H54 (cell line): ENCODE data around the gene COL1A1.

Experiments used
- DNase-seq: peaks from one replicate; pipeline ENCODE4 v3.0.0; 2011; ENCODE audit warnings: low spot score, mixed read lengths; ENCODE audit not compliant: insufficient read length
- FAIRE-seq: peaks from 3 replicates; lab custom pipeline; 2011; peaks lifted over from hg19 to GRCh38; lab: Jason Lieb, UNC
- POLR2A ChIP-seq: IDR thresholded peaks from 2 replicates; pipeline ENCODE4 v1.6.1; 2011; ENCODE audit warnings: low read depth, mild to moderate bottlenecking, low read length

Gene COL1A1

DNA sequence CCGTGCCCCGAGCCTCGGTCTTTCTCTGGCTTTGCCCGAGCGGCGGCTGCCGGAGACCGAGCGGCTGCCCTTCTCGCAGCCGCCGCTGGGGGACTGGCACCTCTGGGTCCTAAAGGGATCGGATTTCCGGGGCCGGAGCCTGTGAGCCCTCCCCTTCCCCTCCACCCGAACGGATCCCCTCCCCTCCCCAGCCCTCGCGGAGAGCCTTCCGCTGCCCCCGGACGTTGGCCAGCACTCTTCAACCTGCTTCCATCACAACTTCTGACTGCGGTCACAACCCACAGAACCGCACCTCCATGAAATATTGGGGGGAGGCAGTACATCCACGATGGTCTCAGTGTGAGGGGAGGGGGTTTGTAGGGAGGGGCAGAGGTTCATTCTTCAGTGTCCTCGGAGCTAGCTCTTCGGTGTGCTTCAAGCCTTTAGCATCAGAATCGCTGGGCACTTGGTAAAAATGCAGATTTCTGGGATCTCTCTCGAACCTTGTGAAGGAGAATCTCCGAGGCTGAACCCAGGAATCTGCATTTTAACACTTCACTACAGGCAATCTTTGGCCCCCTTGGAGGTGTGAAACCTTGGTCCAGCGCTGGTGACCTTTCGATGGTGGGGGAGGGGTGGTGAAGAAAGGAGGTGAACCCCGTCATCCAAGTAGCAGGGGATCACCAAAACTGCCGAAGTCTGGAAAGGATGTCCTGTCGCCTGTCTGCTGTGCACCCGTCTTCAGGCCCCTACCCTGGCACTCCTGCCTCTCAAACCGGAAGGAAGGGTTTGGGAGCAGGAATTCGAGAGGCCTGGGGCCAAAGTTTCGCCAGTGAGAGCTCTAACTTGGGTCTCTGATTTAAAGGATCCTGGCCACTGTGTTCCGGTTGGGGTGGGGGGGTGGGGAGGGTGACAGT, 50.1 kb downstream of the COL1A1 start:
- no peak for FAIRE-seq
- peak; percentile 65 for TF ChIP-seq POLR2A
- peak; percentile 99 for DNase-seq

DNA sequence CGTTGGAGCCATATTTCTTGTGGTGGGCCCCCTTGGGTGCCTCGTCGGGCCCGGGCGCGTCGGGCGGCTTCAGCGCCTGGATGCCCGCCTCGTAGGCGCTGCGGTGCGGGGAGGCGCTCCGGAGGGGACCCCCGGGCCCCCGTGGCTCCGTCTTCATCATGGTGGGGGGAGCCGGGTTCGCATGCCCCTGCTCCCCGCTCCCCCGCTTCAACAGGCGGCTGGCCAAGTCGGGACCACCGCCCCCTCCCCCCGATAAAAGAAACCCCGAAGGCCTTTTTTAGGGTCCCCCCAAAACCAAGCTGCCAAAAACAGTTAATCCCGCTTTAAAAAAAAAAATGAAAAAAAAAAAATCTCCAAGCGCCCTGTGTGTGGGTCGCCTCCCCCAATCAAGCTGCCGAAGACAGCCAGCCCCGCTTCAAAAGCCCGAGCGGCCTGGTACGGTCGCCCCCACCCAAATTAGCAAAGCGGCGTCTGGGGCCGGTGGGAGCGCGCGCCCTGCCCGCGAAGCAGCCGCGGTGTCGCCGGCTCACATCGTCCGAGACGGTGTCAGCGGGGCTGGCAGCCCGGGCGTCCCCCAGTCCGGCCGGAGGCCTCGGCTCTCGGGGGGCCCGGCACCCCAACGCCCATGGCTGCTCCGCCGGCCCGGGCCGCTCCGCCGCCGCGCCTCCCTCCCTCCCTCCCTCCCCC, 50.9 kb downstream of the COL1A1 start, which contains the start of gene PPP1R9B:
Gene PPP1R9B (minus strand): TSS at position 324 of the 687 bp plus-strand sequence. CDS start 164 bp downstream, at position 160.
- no peak for FAIRE-seq
- no peak for DNase-seq
- no peak for TF ChIP-seq POLR2A

DNA sequence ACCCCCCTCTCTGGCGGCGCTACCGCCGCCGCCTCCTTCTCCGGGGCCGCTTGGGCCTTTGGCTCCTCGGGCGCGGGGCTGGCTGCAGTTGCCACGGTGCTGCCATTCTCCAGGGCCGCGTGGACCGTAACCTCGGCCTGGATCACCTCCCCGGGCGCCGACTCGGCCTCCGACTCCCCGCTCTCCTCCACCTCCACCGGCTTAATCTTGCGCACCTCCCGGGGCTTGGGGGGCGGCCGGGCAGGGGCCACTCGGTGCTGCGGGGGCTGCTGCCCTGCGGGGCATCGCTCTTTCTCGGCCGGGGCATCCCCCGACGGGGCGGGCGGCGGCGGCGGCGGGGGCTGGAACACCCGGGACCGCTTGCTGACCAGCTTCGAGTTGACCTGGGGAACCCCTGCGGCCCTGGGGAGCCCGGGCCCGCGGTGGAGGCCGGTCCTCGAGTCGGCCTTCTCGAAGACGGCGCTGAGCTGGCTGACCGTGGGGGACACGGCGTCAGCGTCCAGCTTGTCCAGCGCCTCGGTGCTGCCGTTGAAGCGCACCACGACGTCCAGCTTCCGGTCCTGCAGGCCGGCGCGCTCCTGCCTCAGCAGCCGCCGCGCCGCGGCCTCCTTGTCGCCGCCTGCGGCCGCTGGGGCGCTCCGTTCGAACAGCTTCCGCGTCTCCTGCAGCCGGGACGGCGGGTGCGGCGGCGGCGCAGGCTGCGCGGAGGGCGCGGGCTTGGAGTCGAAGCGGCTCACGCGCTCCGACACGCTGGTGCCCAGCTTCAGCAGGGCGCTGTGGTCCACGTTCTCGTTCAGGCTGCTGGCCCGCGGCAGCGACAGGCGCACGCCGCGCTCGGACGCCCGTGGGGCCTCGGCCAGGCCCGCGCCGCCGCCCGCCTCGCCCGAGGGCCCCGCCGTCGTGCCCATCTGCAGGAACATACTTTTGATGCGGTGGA, 51.7 kb downstream of the COL1A1 start:
- FAIRE-seq (no peak), DNase-seq (no peak)
- TF ChIP-seq POLR2A = no peak; the same call in 1 of the 2 replicates

DNA sequence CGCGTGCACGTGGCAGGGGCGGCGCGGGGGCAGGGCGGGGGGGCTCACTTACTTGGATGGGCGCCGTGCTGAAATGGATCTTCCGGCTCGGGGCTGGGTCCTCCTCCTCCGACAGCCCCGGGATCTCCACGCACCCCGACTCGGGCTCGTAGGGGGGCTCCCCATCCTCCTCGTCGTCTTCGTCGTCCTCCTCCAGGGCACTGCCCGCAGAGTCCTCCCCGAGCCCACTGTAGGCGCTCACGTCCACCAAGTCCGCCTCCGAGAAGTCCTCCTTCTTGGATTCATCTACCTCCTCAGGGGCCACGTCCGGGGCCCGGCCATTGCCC, 52.4 kb downstream of the COL1A1 start:
- no peak for FAIRE-seq
- 0 out of 2 replicates have a peak, but pooled peaks have one; percentile 8 for TF ChIP-seq POLR2A
- no peak for DNase-seq

DNA sequence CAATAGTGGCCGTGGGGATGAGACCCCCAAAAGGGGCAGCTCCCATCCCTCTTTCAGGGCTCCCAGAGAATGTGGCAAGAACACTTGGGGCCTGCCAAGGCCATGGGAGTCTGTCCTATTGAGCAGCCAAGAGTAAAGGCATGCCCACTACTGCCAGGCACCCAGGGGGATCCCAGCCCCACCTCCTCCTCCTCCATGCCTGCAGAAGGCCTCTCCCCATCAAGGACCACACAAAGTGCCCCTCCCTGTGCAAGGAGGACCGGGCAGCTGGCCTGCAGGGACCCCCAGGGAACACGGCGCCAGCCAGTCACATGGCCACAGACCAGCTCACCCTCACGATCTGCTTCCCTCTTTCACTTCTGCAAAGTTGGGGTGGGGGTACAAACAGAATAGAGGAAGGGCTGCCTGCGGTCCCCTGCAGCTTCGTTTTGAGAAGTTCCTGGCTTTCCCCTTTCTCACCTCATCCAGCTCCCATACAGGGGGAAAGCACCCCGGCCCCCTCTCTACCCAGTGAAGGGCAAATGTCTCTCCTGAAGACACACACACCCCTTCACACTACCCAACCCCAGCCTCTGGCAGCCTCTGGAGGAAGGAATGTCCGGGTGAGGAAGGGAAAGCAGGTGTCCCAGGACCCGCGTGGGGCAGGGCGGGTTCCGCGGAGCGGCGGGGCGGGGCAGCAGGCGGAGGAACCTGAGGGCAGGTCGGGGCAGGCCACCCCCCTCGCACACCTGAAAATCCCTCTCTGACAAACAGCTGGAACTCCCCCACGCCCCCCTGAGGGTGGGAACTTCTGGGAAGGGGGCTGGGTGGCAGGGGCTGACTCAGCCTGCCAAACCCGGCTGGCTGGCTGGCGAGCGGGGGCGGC, 53.0 kb downstream of the COL1A1 start:
- DNase-seq = no peak
- FAIRE-seq = no peak
- no peak for TF ChIP-seq POLR2A

DNA sequence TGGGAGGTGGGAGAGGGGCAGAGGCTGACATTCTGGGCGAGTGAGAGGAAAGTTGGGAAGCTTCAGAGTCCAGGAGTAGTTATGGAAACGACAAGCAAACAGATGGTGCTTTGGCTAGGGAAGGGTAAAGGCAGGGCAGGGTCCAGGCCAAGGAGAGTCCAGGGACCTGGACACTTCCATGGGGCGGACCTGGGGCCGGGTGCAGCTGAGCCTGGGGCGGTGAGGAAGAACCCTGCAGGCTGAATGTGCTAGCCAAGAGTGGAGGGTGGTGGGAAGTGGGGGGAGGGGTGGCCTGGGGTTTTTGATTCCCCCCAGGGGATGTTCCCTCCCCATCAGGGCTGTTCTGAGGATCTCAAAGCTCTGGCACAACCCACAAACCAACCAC, 53.6 kb downstream of the COL1A1 start:
- DNase-seq (no peak), FAIRE-seq (no peak)
- TF ChIP-seq POLR2A = no peak

DNA sequence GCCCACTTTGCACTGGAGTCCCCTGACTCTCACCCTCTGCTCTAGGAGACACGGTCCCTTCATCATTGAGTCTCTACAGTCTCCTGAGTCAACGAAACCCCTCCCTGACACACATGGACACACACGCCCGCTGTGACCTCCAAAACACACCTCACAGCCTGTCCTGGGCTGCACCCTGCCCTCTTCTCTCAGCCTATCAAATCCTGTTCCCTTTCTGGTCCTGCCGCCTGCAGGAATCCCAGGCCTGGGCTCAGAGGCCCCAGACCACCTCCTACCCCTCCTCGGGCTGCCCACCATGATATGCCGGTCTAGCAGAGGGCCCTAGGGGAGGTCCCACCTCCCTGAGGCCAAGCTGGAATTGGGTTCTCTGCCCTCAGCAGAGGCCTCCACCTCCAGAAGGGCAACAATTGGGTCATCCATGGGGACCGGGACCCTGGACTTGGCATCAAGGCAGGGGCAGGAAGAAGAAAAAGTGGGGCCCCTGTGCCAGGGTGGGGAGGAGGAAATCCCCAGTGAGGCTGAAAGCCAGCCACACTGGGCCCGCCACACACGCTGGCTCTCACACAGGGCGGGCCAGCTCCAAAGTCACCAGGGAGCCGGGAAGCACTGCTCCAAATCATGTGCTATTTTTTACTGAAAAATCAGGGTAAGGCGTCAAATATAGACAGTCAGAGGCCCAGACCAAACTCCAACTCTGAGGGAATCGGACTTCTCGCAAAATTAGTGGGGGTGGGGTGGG, 54.3 kb downstream of the COL1A1 start:
- no peak for TF ChIP-seq POLR2A

DNA sequence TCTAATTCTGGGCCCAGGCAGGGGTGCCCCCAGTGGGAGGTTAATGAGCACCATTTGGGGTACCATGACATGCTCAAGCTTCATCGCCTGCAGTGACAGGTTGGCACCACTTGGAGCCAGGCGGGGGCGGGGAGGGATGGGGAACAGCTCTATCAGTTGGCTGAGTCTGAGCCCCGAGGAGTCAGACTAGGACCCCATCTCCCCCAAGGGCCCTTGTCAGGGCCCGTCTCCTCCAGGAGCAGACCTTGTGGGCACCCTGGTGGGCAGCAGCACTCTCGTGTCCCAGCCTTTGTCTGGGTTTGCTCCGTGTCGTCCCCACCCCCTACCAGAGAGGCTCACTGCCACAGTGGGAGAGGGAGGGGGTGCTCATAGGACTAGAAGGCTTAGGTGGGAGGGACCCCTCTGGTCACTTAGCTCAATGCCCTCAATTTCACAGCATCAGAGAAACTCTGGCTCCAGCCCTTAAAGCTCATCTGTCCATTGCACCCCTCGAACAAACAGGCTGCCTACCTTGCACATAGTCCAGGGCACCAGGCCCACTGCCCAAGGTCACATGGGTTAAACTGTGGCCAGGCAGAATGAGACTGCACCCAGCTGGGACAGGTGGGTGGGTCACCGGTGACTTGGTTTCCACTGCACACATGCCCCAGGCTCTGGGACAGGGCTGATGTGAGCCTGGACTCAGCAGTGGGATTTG, 55.1 kb downstream of the COL1A1 start:
- FAIRE-seq = no peak
- no peak for DNase-seq
- no peak for TF ChIP-seq POLR2A

More for the DNA sequence above, 54.3 kb downstream of the COL1A1 start:
- FAIRE-seq (no peak), DNase-seq (no peak)

DNA sequence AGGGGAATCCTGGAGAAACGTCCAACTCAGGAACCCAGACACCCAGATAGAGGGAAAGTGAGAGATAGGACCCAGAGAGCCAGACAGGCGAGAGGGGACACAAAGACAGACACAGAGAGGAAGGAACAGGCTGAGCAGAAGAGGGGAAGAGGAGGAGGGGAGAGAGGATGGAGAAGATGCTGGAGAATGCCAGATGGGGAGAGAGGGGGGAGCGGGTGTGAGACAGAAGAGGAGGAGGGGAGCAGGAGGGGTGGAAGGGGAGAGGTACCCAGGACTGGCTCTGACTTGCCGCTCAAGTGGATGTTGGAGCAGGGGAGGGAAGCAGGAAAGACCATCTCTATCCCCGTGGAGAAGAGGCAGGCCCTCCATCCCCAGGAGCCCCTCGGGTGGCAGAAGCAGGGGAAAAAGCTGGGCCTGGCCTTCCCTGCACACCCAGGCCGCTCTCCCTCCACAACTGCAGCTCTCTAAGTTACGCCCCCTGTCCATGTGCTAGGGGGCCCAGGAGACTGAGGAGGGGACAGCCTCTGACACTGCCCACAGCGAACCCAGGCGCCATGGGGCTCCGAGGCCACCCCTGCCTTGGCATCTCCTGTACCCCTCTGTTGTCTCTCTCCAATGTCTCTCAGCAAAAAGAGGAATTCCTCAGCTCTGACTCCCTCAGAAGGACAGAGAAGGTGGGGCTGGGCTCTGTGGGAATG, 55.8 kb downstream of the COL1A1 start:
- no peak for TF ChIP-seq POLR2A
- no peak for DNase-seq
- no peak for FAIRE-seq

DNA sequence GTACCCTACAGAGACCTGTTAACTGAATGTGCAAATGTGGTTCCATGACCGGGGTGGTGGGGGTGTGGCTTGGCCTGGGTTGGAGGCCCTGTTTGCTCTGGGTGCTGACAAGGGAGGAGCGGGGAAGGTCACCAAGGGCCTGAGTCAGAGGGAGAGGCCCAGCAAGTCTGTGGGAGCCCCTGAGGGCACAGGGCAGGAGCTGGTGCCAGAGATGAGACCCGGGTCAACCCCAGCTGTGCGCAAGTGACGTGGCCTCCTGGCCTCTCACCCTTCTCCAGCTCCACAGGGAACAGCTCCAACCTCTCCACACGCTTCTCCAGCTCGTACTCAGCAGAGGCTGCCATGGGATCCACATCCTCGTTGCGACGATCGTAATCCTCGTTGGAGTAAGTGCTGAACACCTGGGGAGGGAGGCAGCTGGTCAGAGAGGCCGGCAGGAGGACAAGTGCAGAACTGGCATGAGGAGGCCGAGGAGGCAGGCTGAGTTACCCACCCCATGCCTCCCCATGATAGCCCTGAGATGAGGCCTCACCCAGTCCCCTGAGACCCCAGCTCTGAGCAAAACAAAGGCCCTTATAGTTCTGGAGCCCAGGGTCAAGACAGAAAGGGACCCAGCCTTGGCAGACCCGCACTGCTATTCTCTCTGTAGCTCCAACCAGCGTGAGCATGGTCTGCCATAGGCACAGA, 56.4 kb downstream of the COL1A1 start:
- no peak for TF ChIP-seq POLR2A
- DNase-seq = no peak
- no peak for FAIRE-seq

DNA sequence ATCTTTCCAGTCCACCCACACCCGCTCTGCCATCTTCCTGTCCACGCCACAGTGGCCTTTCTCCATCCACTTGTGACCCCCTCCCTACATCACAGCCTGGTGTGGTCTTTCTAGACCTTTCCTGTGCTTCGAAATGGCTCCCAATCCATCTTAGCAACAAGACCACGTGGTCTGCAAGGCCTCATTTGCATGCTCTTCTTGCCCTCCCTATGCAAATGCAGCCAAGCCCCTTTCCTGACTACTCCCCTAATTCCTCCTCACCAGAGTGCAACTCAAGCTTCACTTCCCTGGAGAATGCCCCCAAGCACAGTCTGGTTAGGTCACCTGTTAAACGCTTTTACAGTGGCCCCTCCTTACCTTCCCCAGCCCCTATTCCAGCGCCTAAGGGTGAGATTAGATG, 57.1 kb downstream of the COL1A1 start:
- DNase-seq (no peak), FAIRE-seq (no peak)

More for the DNA sequence above, 57.1 kb downstream of the COL1A1 start:
- no peak for TF ChIP-seq POLR2A
